Neural cell (in vitro differentiated cells): ENCODE data around the gene PLA2G2A. TPM values are rescaled to one million over a fixed set of nuclear protein-coding genes. Genes with fewer than 3 reads are reported as not detected.

ENCODE experiments used
- H2AFZ ChIP-seq: fragments of 200-600, 300-800 bp; sonication (generic), shearing (Covaris generic); 2 replicates; pipeline ENCODE4 v1.6.0; 2014; ENCODE audit warnings: low read depth, mild to moderate bottlenecking, antibody characterized with exemption, low read length, moderate library complexity
- H3F3A ChIP-seq: fragments of 200-600 bp; shearing (Covaris generic); 2 replicates; pipeline ENCODE4 v1.6.1; 2016; ENCODE audit warnings: mild to moderate bottlenecking, moderate library complexity, mixed read lengths, antibody characterized with exemption, low read length; ENCODE audit not compliant: insufficient read depth, poor library complexity, severe bottlenecking
- H3K27ac ChIP-seq: fragments of 200-600, 300-800 bp; sonication (generic), shearing (Covaris generic); 2 replicates; pipeline ENCODE4 v1.5.1; 2014; ENCODE audit warnings: mild to moderate bottlenecking, low read length, moderate library complexity
- H3K27me3 ChIP-seq: fragments of 300-800, 200-600 bp; sonication (generic), shearing (Covaris generic); 2 replicates; pipeline ENCODE4 v1.6.0; 2014; ENCODE audit warnings: mild to moderate bottlenecking, low read depth, low read length, moderate library complexity; ENCODE audit not compliant: insufficient read depth
- H3K36me3 ChIP-seq: fragments of 300-800, 200-600 bp; sonication (generic), shearing (Covaris generic); 2 replicates; pipeline ENCODE4 v1.5.1; 2014; ENCODE audit warnings: mild to moderate bottlenecking, antibody characterized with exemption, low read length, moderate library complexity; ENCODE audit not compliant: insufficient read depth
- H3K4me2 ChIP-seq: fragments of 300-800, 200-600 bp; sonication (generic), shearing (Covaris generic); 2 replicates; pipeline ENCODE4 v1.6.0; 2014; ENCODE audit warnings: mild to moderate bottlenecking, low read length
- H3K4me3 ChIP-seq: fragments of 300-800, 200-600 bp; sonication (generic), shearing (Covaris generic); 2 replicates; pipeline ENCODE4 v1.5.1; 2014; ENCODE audit warnings: mild to moderate bottlenecking, low read length, moderate library complexity
- H3K79me2 ChIP-seq: fragments of 200-600 bp; shearing (Covaris generic); replicated peaks from 2 replicates; pipeline ENCODE4 v1.6.0; 2014; ENCODE audit warnings: mild to moderate bottlenecking, low read length, moderate library complexity; ENCODE audit not compliant: insufficient read depth
- H3K9ac ChIP-seq: fragments of 300-800, 200-600 bp; sonication (generic), shearing (Covaris generic); 2 replicates; pipeline ENCODE4 v1.6.1; 2016; ENCODE audit warnings: mild to moderate bottlenecking, low read length, mixed read lengths
- H3K9me2 ChIP-seq: fragments of 200-600 bp; shearing (Covaris generic); 2 replicates; pipeline ENCODE4 v1.6.1; 2016; ENCODE audit warnings: mild to moderate bottlenecking, low read length, mixed read lengths; ENCODE audit not compliant: insufficient read depth
- H3K9me3 ChIP-seq: fragments of 200-600, 300-800 bp; sonication (generic), shearing (Covaris generic); 2 replicates; pipeline ENCODE4 v1.6.1; 2016; ENCODE audit warnings: mild to moderate bottlenecking, mixed run types, low read length, moderate library complexity, mixed read lengths
- H4K20me1 ChIP-seq: fragments of 200-600 bp; shearing (Covaris generic); 2 replicates; pipeline ENCODE4 v1.6.1; 2016; ENCODE audit warnings: mild to moderate bottlenecking, mixed run types; ENCODE audit not compliant: insufficient read depth
- EP300 ChIP-seq: fragments of 450-650 bp; conservative IDR thresholded peaks from 2 replicates; pipeline ENCODE4 v1.6.1; 2014; ENCODE audit warnings: antibody characterized with exemption, mild to moderate bottlenecking, moderate library complexity; ENCODE audit not compliant: poor library complexity, severe bottlenecking
- EZH2 ChIP-seq: fragments of 200-600, 300-800 bp; shearing (Covaris generic), sonication (generic); IDR thresholded peaks from 2 replicates; pipeline ENCODE4 v1.6.1; 2014; ENCODE audit warnings: antibody characterized with exemption, low read length, borderline replicate concordance, mild to moderate bottlenecking; ENCODE audit not compliant: insufficient read depth, poor library complexity, severe bottlenecking
- MXI1 ChIP-seq: fragments of 450-650 bp; conservative IDR thresholded peaks from 2 replicates; pipeline ENCODE4 v1.6.1; 2014; ENCODE audit warnings: antibody characterized with exemption, mild to moderate bottlenecking; ENCODE audit not compliant: poor library complexity, severe bottlenecking
- POLR2AphosphoS5 ChIP-seq: IDR thresholded peaks from 2 replicates; pipeline ENCODE4 v1.6.1; 2012
- RAD21 ChIP-seq: fragments of 450-650 bp; conservative IDR thresholded peaks from 2 replicates; pipeline ENCODE4 v1.6.1; 2014; ENCODE audit warnings: antibody characterized with exemption, mild to moderate bottlenecking, moderate library complexity
- SMC3 ChIP-seq: fragments of 450-650 bp; conservative IDR thresholded peaks from 2 replicates; pipeline ENCODE4 v1.6.1; 2014; ENCODE audit warnings: antibody characterized with exemption, mild to moderate bottlenecking, moderate library complexity; ENCODE audit not compliant: poor library complexity
- TAF1 ChIP-seq: IDR thresholded peaks from 2 replicates; pipeline ENCODE4 v1.6.1; 2012; ENCODE audit warnings: low read depth
- polyA plus RNA-seq: library from polyadenylated mRNA; depleted of rRNA; stranded (reverse); fragments of >200 nt; gene quantifications from 2 replicates; pipeline ENCODE4 v1.2.3, GENCODE V29; 2014
- TF ChIP-seq, protein P1 (sequence below): IDR thresholded peaks from 2 replicates; pipeline ENCODE4 v1.6.1; 2012; ENCODE audit warnings: borderline replicate concordance
- TF ChIP-seq, protein P2 (sequence below): fragments of 450-650 bp; IDR thresholded peaks from 2 replicates; pipeline ENCODE4 v1.5.1; 2014; ENCODE audit warnings: antibody characterized with exemption, mild to moderate bottlenecking, moderate library complexity; ENCODE audit not compliant: poor library complexity, severe bottlenecking

The PLA2G2A gene
- polyA plus RNA-seq, 1 donor from 2014 or later: not detected

GRCh38 chr1:19942088-19942487 lies 37.3 kb downstream of the PLA2G2A start:
- no peak overlapping the region for H2AFZ ChIP-seq
- H4K20me1 ChIP-seq: no peaks in the 10 kb centered on the region
- H3K79me2 ChIP-seq: no peaks in the 10 kb centered on the region
- no peaks in the 10 kb centered on the region for H3K36me3 ChIP-seq
- H3K27ac ChIP-seq: peak overlapping the region; percentile 94
- H3K9me2 ChIP-seq: no peaks in the 10 kb centered on the region
- H3K4me2 ChIP-seq: no peak overlapping the region
- H3K27me3 ChIP-seq: no peaks in the 10 kb centered on the region
- H3K9me3 ChIP-seq: no peaks in the 10 kb centered on the region
- no peak overlapping the region for H3K4me3 ChIP-seq
- peak overlapping the region; percentile 45 for H3K9ac ChIP-seq
- H3F3A ChIP-seq: no peaks in the 10 kb centered on the region
- no peak for TF ChIP-seq EZH2
- TF ChIP-seq, protein P1, sequence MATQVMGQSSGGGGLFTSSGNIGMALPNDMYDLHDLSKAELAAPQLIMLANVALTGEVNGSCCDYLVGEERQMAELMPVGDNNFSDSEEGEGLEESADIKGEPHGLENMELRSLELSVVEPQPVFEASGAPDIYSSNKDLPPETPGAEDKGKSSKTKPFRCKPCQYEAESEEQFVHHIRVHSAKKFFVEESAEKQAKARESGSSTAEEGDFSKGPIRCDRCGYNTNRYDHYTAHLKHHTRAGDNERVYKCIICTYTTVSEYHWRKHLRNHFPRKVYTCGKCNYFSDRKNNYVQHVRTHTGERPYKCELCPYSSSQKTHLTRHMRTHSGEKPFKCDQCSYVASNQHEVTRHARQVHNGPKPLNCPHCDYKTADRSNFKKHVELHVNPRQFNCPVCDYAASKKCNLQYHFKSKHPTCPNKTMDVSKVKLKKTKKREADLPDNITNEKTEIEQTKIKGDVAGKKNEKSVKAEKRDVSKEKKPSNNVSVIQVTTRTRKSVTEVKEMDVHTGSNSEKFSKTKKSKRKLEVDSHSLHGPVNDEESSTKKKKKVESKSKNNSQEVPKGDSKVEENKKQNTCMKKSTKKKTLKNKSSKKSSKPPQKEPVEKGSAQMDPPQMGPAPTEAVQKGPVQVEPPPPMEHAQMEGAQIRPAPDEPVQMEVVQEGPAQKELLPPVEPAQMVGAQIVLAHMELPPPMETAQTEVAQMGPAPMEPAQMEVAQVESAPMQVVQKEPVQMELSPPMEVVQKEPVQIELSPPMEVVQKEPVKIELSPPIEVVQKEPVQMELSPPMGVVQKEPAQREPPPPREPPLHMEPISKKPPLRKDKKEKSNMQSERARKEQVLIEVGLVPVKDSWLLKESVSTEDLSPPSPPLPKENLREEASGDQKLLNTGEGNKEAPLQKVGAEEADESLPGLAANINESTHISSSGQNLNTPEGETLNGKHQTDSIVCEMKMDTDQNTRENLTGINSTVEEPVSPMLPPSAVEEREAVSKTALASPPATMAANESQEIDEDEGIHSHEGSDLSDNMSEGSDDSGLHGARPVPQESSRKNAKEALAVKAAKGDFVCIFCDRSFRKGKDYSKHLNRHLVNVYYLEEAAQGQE: no peak
- TF ChIP-seq SMC3: no peak
- no peak for TF ChIP-seq MXI1
- TF ChIP-seq TAF1: no peak
- TF ChIP-seq, protein P2, sequence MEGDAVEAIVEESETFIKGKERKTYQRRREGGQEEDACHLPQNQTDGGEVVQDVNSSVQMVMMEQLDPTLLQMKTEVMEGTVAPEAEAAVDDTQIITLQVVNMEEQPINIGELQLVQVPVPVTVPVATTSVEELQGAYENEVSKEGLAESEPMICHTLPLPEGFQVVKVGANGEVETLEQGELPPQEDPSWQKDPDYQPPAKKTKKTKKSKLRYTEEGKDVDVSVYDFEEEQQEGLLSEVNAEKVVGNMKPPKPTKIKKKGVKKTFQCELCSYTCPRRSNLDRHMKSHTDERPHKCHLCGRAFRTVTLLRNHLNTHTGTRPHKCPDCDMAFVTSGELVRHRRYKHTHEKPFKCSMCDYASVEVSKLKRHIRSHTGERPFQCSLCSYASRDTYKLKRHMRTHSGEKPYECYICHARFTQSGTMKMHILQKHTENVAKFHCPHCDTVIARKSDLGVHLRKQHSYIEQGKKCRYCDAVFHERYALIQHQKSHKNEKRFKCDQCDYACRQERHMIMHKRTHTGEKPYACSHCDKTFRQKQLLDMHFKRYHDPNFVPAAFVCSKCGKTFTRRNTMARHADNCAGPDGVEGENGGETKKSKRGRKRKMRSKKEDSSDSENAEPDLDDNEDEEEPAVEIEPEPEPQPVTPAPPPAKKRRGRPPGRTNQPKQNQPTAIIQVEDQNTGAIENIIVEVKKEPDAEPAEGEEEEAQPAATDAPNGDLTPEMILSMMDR: no peak
- TF ChIP-seq EP300: no peak
- no peak for TF ChIP-seq POLR2AphosphoS5
- no peak for TF ChIP-seq RAD21

- Histone ChIP-seq H3K27ac (peak overlapping the region; percentile 94), H3K4me3 (peak overlapping the region; percentile 44)
- TF ChIP-seq TAF1 (no peak), SMC3 (no peak), EP300 (no peak), MXI1 (no peak), RAD21 (no peak)
- TF ChIP-seq, protein P1: no peak
Measured at GRCh38 chr1:19941206-19941568, 38.2 kb downstream of the PLA2G2A start.

More at GRCh38 chr1:19941206-19941568, 38.2 kb downstream of the PLA2G2A start:
- Histone ChIP-seq H3K9me3 (no peaks in the 10 kb centered on the region), H3K36me3 (no peaks in the 10 kb centered on the region), H3K79me2 (no peaks in the 10 kb centered on the region), H2AFZ (no peak overlapping the region), H4K20me1 (no peaks in the 10 kb centered on the region), H3K4me2 (no peak overlapping the region), H3K27me3 (no peaks in the 10 kb centered on the region), H3K9ac (peak overlapping the region; percentile 45), H3F3A (no peaks in the 10 kb centered on the region), H3K9me2 (no peaks in the 10 kb centered on the region)
